Prostate gland (tissue), 2 donors: ENCODE data around the gene FHIT. TPM values are rescaled to one million over a fixed set of nuclear protein-coding genes. Genes with fewer than 3 reads are reported as not detected.

Experiments
- DNase-seq: peaks from one replicate; pipeline ENCODE4 v3.0.0-alpha.2; 2019; ENCODE audit warnings: low spot score
- H3K27ac ChIP-seq, 2 donors: fragments of 200-600 bp; sonication (generic); 2 replicates each; pipeline ENCODE4 v1.5.1; 2017 to 2019
- H3K27me3 ChIP-seq: fragments of 200-600 bp; sonication (generic); replicated peaks from 2 replicates; pipeline ENCODE4 v1.5.1; 2019; ENCODE audit not compliant: insufficient read depth
- H3K36me3 ChIP-seq, 2 donors: fragments of 200-600 bp; sonication (generic); 1 replicate in 1 of 2; 2 replicates in 1 of 2; pipeline versions ENCODE4 v1.5.1 to v1.8.1; 2017 to 2019
- H3K4me1 ChIP-seq: fragments of 200-600 bp; sonication (generic); replicated peaks from 2 replicates; pipeline ENCODE4 v1.5.1; 2019
- H3K4me3 ChIP-seq, 2 donors: fragments of 200-600 bp; sonication (generic); 2 replicates each; pipeline ENCODE4 v1.5.1; 2017 to 2019
- H3K9me3 ChIP-seq: fragments of 200-600 bp; sonication (generic); 2 replicates; pipeline ENCODE4 v1.5.1; 2017
- CTCF ChIP-seq, 4 experiments: fragments of 200-600 bp in 2 of 4; fragments of 450-650 bp in 2 of 4; sonication (generic) in 2 of 4; IDR thresholded peaks; 1 replicate in 3 of 4; 2 replicates in 1 of 4; pipeline ENCODE4 v1.5.1; 2016 to 2019; ENCODE audit warnings: antibody characterized with exemption in 4 of 4, mild to moderate bottlenecking in 2 of 4, moderate library complexity in 2 of 4
- POLR2A ChIP-seq: fragments of 450-650 bp; IDR thresholded peaks from one replicate; pipeline ENCODE4 v1.6.1; 2016; ENCODE audit warnings: antibody characterized with exemption, mild to moderate bottlenecking
- POLR2AphosphoS5 ChIP-seq: sonication (generic); formaldehyde crosslinking; IDR thresholded peaks from one replicate; pipeline ENCODE4 v1.6.1; 2017; ENCODE audit warnings: antibody characterized with exemption
- WGBS: methylation state at CpG from one replicate; pipeline ENCODE4 v1.1.5; 2018; 5-methylcytosine and 5-hydroxymethylcytosine counted together
- intact Hi-C: fragments of 100-400 bp; cut with DNase I; formaldehyde crosslinking; loops from one replicate; pipeline ENCODE4 v1.14.2; 2022
- total RNA-seq, 2 donors: library from RNA; depleted of rRNA; stranded (reverse); fragments of >200 nt; gene quantifications; one replicate each; pipeline ENCODE4 v1.1.0, GENCODE V29; 2016

Gene FHIT
- total RNA-seq, 2 donors from 2014 or later: 6.4 to 10.4 TPM

- H3K36me3 ChIP-seq: no peaks in the 10 kb centered on the region
- intact Hi-C loops: no loop called here
- WGBS: 55% methylated on average over 5 of the region's 5 CpGs
- H3K4me3 ChIP-seq: no peak overlapping the region
- no peaks in the 10 kb centered on the region for H3K27me3 ChIP-seq
- no peaks in the 10 kb centered on the region for H3K9me3 ChIP-seq
- TF ChIP-seq POLR2AphosphoS5: no peak
- no peak for TF ChIP-seq CTCF (IDR thresholded peaks at IDR 0.05)
- no peak for TF ChIP-seq POLR2A
- no peaks in the 10 kb centered on the region for H3K4me1 ChIP-seq
- no peak for DNase-seq
- no peak overlapping the region for H3K27ac ChIP-seq
Observed at GRCh38 chr3:60243456-60243855, 1007.8 kb downstream of the FHIT start.

- Histone ChIP-seq H3K4me1 (no peaks in the 10 kb centered on the region), H3K36me3 (no peaks in the 10 kb centered on the region), H3K27ac (no peak overlapping the region), H3K9me3 (no peaks in the 10 kb centered on the region), H3K27me3 (no peaks in the 10 kb centered on the region), H3K4me3 (no peak overlapping the region)
- WGBS: 53% methylated on average over 3 of the region's 3 CpGs
- DNase-seq: no peak
- intact Hi-C loops: no loop called here
- no peak for TF ChIP-seq POLR2AphosphoS5
- TF ChIP-seq POLR2A: no peak
- TF ChIP-seq CTCF (IDR thresholded peaks at IDR 0.05): no peak
Observed at GRCh38 chr3:60240492-60240891, 1010.8 kb downstream of the FHIT start.

- 89% methylated on average over 2 of the region's 2 CpGs for WGBS
- intact Hi-C loops: no loop called here
- TF ChIP-seq POLR2A (no peak), CTCF (IDR thresholded peaks at IDR 0.05) (no peak), POLR2AphosphoS5 (no peak)
Observed at GRCh38 chr3:60238550-60238949, 1012.7 kb downstream of the FHIT start.

GRCh38 chr3:60229502-60229901, 1021.8 kb downstream of the FHIT start:
- Histone ChIP-seq H3K27me3 (no peaks in the 10 kb centered on the region), H3K9me3 (no peaks in the 10 kb centered on the region), H3K4me1 (no peaks in the 10 kb centered on the region), H3K27ac (no peak overlapping the region), H3K36me3 (no peaks in the 10 kb centered on the region), H3K4me3 (no peak overlapping the region)
- WGBS: 100% methylated on average over 2 of the region's 2 CpGs
- intact Hi-C loops: no loop called here
- TF ChIP-seq POLR2A (no peak), POLR2AphosphoS5 (no peak), CTCF (IDR thresholded peaks at IDR 0.05) (no peak)
- no peak for DNase-seq

More at GRCh38 chr3:60238550-60238949, 1012.7 kb downstream of the FHIT start:
- Histone ChIP-seq H3K4me3 (no peak overlapping the region), H3K4me1 (no peaks in the 10 kb centered on the region), H3K27ac (no peak overlapping the region), H3K36me3 (no peaks in the 10 kb centered on the region), H3K9me3 (no peaks in the 10 kb centered on the region), H3K27me3 (no peaks in the 10 kb centered on the region)
- no peak for DNase-seq

- Histone ChIP-seq H3K4me3 (no peak overlapping the region), H3K27ac (no peak overlapping the region), H3K9me3 (no peaks in the 10 kb centered on the region), H3K4me1 (no peaks in the 10 kb centered on the region), H3K27me3 (no peaks in the 10 kb centered on the region), H3K36me3 (no peaks in the 10 kb centered on the region)
- 93% methylated on average over 4 of the region's 4 CpGs for WGBS
- no peak for TF ChIP-seq POLR2A
- no peak for TF ChIP-seq CTCF (IDR thresholded peaks at IDR 0.05)
- TF ChIP-seq POLR2AphosphoS5: no peak
- intact Hi-C loops: no loop called here
- no peak for DNase-seq
Observed at GRCh38 chr3:60228823-60229222, 1022.4 kb downstream of the FHIT start.
